Measurements from ENCODE around the gene TRPV4. TPM values are rescaled to one million over a fixed set of nuclear protein-coding genes. Genes with fewer than 3 reads are reported as not detected.

TRPV4 gene
- total RNA-seq, 1 experiment from 2014 or later: 0.34 TPM

DNA sequence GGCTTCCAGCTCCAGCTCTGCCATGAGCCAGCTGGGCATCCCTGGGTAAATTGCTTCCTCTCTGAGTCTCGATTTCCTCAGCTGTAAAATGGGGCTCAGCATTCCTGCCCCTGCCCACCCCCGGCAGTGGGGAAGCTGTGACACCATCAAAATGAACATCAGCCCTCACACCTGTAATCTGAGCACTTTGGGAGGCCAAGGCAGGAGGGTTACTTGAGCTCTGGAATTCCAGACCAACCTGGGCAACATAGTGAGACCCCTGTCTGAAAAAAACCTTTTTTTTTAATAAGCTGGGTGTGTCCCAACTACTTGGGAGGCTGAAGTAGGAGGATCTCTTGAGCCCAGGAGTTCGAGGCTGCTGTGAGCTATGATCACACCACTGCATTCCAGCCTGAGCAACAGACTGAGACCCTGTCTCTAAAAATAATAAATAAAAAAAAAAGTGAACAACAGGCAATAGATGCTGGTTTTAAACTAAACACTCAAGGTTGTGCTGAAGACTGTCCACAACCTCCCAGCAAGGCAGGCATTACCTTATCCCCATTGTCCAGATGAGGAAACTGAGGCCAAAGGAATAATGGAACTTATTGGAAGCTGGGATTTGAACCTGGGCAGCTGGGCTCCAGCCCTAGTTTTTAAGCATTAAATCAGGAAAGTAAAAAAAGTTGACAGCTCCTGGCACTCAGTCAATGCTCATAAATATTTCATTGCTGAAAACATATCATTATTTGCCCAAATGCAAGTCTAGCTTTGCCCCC lies 4.3 kb downstream of the TRPV4 start:
- DNase-seq (ENCODE audit: low read depth): no peak

DNA sequence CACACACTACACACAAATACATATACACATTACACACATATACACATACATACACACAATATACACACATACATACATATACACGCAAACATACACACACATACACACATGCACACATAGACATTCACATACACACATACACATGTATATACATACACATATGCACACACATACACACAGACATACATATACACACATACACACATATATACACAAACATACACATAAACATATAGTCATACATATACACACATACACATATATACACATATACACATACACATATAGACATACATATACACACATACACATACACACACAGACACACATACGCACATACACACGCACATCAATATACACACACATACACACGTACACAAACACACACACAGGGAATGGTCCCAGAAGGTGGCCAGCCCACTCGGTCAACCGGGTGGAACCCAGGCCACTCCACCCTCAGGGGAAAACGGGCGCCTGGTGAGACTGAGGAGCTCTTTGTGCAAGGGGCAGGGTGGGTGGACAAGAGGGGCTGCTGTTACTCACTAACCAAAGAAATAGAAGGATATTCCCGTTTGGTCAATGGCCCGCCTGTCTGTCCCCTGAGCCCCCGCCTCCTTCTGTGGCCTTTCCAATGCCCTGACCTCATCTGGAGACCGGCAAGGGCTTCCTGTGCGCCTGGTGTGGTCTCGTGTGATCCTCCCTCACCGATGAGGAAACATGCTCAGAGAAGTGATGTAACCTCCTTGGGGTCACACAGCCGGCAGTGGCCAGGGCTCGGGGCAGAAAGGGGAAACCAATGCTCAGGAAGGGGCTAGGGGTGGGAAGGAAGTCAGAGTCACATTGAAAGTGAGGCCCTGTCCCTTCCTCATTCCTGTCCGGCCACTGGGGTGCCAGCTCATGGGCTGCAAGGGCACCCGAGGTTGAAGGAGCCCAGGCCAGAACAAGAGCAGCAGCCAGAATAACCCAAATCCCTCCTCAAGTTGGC lies 5.3 kb downstream of the TRPV4 start:
- DNase-seq (ENCODE audit: low read depth): no peak

- no peak for DNase-seq (ENCODE audit: low read depth)
Observed at GRCh38 chr12:109827080-109827479, 6.1 kb downstream of the TRPV4 start.

- DNase-seq (ENCODE audit: low read depth): no peak
Observed at GRCh38 chr12:109824731-109825130, 8.5 kb downstream of the TRPV4 start.

- DNase-seq (ENCODE audit: low read depth): no peak
Observed at GRCh38 chr12:109822951-109823411, 10.2 kb downstream of the TRPV4 start.

- DNase-seq (ENCODE audit: low read depth): no peak
Observed at GRCh38 chr12:109822416-109822815, 10.8 kb downstream of the TRPV4 start.

GRCh38 chr12:109821968-109822367 lies 11.2 kb downstream of the TRPV4 start:
- DNase-seq (ENCODE audit: low read depth): no peak

GRCh38 chr12:109820816-109821381 lies 12.3 kb downstream of the TRPV4 start:
- no peak for DNase-seq (ENCODE audit: low read depth)

GRCh38 chr12:109818905-109819500 lies 14.2 kb downstream of the TRPV4 start:
- DNase-seq (ENCODE audit: low read depth): peak; percentile 37

DNA sequence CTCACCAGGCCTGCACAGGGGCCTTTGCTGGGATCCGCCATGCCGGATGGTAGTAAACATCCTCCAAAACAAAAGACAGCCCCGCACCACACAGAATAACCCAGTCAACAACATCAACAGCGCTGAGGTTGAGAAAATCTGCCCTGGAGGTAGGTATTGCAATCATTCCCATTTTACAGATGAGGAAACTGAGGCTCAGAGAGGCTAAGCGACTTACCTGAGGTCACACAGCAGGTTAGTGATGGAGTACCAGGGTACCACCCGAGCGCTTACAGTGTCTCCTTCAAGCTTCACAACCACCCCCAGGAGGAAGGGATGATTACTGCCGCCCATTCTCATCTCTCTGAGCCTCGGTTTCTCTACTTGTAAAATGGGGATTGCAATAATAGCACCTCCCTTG lies 14.9 kb downstream of the TRPV4 start:
- DNase-seq (ENCODE audit: low read depth): no peak

DNA sequence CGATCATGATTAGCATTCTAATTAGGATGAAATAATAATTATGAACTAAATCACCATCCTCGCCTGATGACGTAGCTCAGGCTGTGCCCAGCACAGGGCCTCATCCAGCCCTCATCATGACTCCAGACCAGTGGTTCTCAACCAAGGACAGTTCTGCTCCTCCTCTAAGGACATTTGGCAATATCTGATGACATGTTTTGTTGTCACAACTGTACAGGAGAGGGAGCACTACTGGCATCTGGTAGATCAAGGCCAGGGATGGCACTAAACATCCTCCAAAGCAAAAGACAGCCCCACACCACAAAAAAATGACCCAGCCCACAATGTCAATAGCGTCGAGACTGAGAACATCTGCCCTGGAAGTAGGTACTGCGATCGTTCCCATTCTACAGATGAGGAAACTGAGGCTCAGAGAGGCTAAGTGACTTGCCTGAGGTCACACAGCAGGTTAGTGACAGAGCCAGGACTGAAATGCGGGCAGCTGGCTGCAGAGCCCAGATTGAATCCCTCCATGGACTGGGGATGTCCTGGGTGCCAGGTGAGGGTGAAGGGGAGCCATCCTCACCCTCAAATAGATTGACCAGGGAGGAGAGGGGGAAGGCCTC lies 15.5 kb downstream of the TRPV4 start:
- no peak for DNase-seq (ENCODE audit: low read depth)

GRCh38 chr12:109816870-109817269 lies 16.3 kb downstream of the TRPV4 start:
- no peak for DNase-seq (ENCODE audit: low read depth)

- DNase-seq (ENCODE audit: low read depth): no peak
Observed at GRCh38 chr12:109815757-109816617, 17.2 kb downstream of the TRPV4 start.

GRCh38 chr12:109815225-109815624 lies 18.0 kb downstream of the TRPV4 start:
- DNase-seq (ENCODE audit: low read depth): no peak

DNA sequence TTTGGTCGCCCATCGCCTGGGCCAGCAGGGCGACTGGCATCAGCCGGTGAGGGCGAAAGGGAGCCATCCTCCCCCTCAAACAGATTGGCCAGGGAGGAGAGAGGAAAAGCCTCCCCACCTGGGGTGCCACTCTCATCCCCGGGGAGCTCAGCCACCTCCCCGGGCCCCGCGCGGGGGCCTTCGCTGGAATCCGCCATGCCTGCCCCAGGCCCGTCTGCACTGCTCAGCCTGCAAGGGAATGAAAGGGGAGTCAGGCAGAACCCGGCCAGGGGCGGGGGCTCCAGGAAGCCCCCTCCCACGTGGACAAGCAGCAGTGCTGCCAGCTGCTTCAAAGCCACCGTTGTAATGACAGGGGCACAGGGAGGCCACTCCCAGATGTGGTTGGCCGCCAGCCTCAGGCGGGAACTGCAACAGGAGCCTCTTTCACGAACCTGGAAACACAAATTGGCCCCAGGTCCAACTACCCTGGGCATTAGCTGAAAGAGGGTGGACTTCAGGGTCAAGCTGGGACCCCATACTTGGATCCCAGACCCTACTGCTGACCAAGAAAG lies 18.5 kb downstream of the TRPV4 start:
- DNase-seq (ENCODE audit: low read depth): no peak

DNA sequence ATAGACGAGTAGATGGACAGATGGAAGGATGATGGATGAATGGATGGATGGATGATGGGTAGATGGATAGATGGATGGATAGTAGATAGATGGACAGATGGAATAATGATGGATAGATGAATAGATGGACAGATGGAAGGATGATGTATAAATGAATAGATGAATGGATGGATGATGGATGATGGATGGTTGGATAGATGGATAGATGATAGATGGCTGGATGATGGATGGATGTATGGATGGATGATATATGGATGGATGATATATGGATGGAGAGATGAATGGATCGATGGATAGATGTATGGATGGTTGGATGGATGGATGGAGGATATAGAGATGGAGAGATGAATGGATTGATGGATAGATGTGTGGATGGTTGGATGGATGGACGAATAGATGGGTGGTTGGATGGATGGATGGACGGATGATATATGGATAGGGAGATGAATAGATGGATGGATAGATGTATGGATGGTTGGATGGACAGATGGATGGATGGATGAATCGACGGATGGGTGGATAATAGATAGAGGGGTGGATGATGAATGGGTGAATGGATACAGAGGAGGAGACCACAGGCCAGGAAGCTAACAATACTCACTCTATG lies 19.3 kb downstream of the TRPV4 start:
- DNase-seq (ENCODE audit: low read depth): no peak

DNA sequence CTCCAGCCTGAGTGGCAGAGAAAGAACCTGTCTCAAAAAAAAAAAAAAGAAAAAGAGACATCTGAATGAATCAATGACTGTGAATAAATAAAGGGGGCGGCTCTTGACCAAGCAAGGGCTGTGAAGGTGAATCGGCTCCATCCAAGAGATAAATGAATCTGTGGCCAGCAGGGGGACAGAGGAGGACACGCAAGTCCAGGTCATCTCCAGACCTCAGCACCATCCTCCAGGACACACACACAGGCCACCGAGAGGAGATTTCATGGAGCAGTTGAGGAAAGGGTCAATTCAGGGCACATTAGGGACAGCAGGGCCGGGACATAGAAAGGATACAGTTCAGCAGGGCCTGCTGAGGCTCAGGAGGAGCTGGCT lies 21.6 kb downstream of the TRPV4 start:
- DNase-seq (ENCODE audit: low read depth): no peak

GRCh38 chr12:109810954-109811623 lies 22.1 kb downstream of the TRPV4 start:
- no peak for DNase-seq (ENCODE audit: low read depth)
